Immature natural killer cell (primary cell): ENCODE measurements around the gene NRN1L. TPM values are rescaled to one million over a fixed set of nuclear protein-coding genes. Genes with fewer than 3 reads are reported as not detected.

Experiments
- DNase-seq, 3 donors: peaks; one replicate each; pipeline ENCODE4 v3.0.0; 2022; ENCODE audit warnings: mixed read lengths in 1 of 3
- H3K27ac Mint-ChIP-seq, 6 donors: one replicate each; pipeline ENCODE4 v1.8.0; 2020; ENCODE audit warnings: mixed read lengths in 6 of 6, mild to moderate bottlenecking in 5 of 6, inconsistent platforms in 4 of 6, moderate library complexity in 3 of 6
- H3K27me3 Mint-ChIP-seq, 3 donors: one replicate each; pipeline ENCODE4 v1.8.0; 2020 to 2021; ENCODE audit warnings: low read depth in 3 of 3, mild to moderate bottlenecking in 3 of 3, mixed read lengths in 3 of 3, moderate library complexity in 3 of 3, inconsistent platforms in 1 of 3
- H3K36me3 Mint-ChIP-seq, 3 donors: one replicate each; pipeline ENCODE4 v1.8.0; 2020; ENCODE audit warnings: mixed read lengths in 3 of 3, inconsistent platforms in 2 of 3, mild to moderate bottlenecking in 2 of 3
- H3K4me1 Mint-ChIP-seq, 2 donors: one replicate each; pipeline ENCODE4 v1.8.0; 2020; ENCODE audit warnings: inconsistent platforms in 2 of 2, mild to moderate bottlenecking in 2 of 2, mixed read lengths in 2 of 2, moderate library complexity in 1 of 2
- H3K4me3 Mint-ChIP-seq, 5 donors: one replicate each; pipeline ENCODE4 v1.8.0; 2020; ENCODE audit warnings: mild to moderate bottlenecking in 5 of 5, mixed read lengths in 5 of 5, inconsistent platforms in 3 of 5, moderate library complexity in 3 of 5
- H3K9me3 Mint-ChIP-seq, 6 donors: one replicate each; pipeline ENCODE4 v1.8.0; 2020; ENCODE audit warnings: mild to moderate bottlenecking in 6 of 6, mixed read lengths in 6 of 6, inconsistent platforms in 4 of 6, moderate library complexity in 3 of 6
- polyA plus RNA-seq, 3 donors: library from polyadenylated mRNA; unstranded; fragments of 300-500 nt; fragmentation: Illumina TruSeq; gene quantifications; one replicate each; pipeline ENCODE4 v1.2.3, GENCODE V29; 2021

Gene NRN1L
- polyA plus RNA-seq, 3 donors from 2014 or later = 0.91 TPM; not detected in 2

GRCh38 chr16:67932462-67932840 is 47.8 kb downstream of the NRN1L start:
- Mint-ChIP-seq H3K4me3 (no peak overlapping the region), H3K27ac (peak overlapping the region in 2 of 6 donors; percentile 18 to 46), H3K27me3 (peaks cover 6 to 18% (median 12%) of the 10 kb centered on the region in 3 donors), H3K9me3 (no peaks in the 10 kb centered on the region), H3K4me1 (peaks cover 32 to 33% of the 10 kb centered on the region in 2 donors), H3K36me3 (peaks cover 0 to 15% (median 11%) of the 10 kb centered on the region in 3 donors)
- no peak for DNase-seq

DNA sequence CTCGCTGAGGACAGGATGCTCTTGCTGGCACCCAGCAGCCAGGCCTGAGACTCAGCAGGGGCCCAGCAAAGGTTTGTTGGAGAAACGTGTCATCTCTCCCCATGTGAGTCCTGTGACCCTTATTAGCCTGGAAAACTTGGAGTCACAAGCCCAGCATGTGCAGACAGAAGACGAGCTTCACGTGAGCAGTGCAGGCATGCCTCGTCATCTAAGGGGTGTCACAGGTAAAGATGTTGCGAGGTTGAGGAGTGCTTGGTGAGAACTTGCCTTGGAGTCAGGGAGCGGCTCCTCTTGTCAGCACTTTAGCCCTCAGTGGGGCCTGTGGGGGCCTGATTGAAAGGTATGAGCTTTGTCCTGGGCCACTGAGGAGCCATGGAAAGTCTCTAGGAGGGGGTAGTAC is 49.1 kb downstream of the NRN1L start:
- Mint-ChIP-seq H3K27me3 (peaks cover 6 to 18% (median 12%) of the 10 kb centered on the region in 3 donors), H3K36me3 (peaks cover 0 to 15% (median 11%) of the 10 kb centered on the region in 3 donors), H3K4me3 (peak overlapping the region; percentile 6 to 50 (median 32)), H3K4me1 (peaks cover 32 to 35% of the 10 kb centered on the region in 2 donors), H3K27ac (peak overlapping the region; percentile 19 to 98 (median 44)), H3K9me3 (no peaks in the 10 kb centered on the region)
- DNase-seq = no peak

GRCh38 chr16:67934306-67935100 is 49.8 kb downstream of the NRN1L start:
- Mint-ChIP-seq H3K36me3 (peaks cover 0 to 15% (median 11%) of the 10 kb centered on the region in 3 donors), H3K27ac (peak overlapping the region; percentile 91 to 99 (median 96)), H3K27me3 (peaks cover 6 to 18% (median 12%) of the 10 kb centered on the region in 3 donors), H3K4me1 (peaks cover 32 to 35% of the 10 kb centered on the region in 2 donors), H3K4me3 (peak overlapping the region; percentile 24 to 99 (median 98)), H3K9me3 (no peaks in the 10 kb centered on the region)
- no peak for DNase-seq

- Mint-ChIP-seq H3K4me1 (peaks cover 35 to 41% of the 10 kb centered on the region in 2 donors), H3K27me3 (peaks cover 6 to 18% (median 16%) of the 10 kb centered on the region in 3 donors), H3K36me3 (peaks cover 0 to 15% (median 11%) of the 10 kb centered on the region in 3 donors), H3K9me3 (no peaks in the 10 kb centered on the region), H3K27ac (peak overlapping the region; percentile 91 to 99 (median 96)), H3K4me3 (peak overlapping the region; percentile 97 to 100 (median 99))
- DNase-seq = no peak
Observed at GRCh38 chr16:67935101-67935401, 50.4 kb downstream of the NRN1L start.

- Mint-ChIP-seq H3K4me1 (peaks cover 41 to 46% of the 10 kb centered on the region in 2 donors), H3K36me3 (peaks cover 0 to 15% (median 11%) of the 10 kb centered on the region in 3 donors), H3K27me3 (peaks cover 6 to 17% (median 16%) of the 10 kb centered on the region in 3 donors), H3K4me3 (peak overlapping the region; percentile 97 to 100 (median 99)), H3K9me3 (no peaks in the 10 kb centered on the region), H3K27ac (peak overlapping the region; percentile 91 to 99 (median 96))
- DNase-seq = peak; percentile 89 to 92 (median 91)
Observed at GRCh38 chr16:67935402-67936123, 50.9 kb downstream of the NRN1L start.

Other genes with a start within 250 kb of the NRN1L start
- 1 to 10 TPM; 1.4 to 4.1 (median 3.4) TPM for gene CARMIL2, start 239.7 kb upstream of the NRN1L start, polyA plus RNA-seq
- 10 to 100 TPM; 31.0 to 51.2 (median 39.2) TPM for gene ACD, start 224.6 kb upstream of the NRN1L start, polyA plus RNA-seq
- 10 to 100 TPM; 10.2 to 17.9 (median 10.3) TPM for gene PARD6A, start 223.9 kb upstream of the NRN1L start, polyA plus RNA-seq
- gene ENKD1, start 218.1 kb upstream of the NRN1L start, polyA plus RNA-seq = 1 to 10 TPM in 1 of 3 donors, under 1 TPM in 2; 0.43 to 1.9 (median 0.48) TPM
- 1 to 10 TPM; 2.7 to 6.2 (median 4.2) TPM for gene C16orf86, start 218.1 kb upstream of the NRN1L start, polyA plus RNA-seq
- gene GFOD2, start 165.6 kb upstream of the NRN1L start, polyA plus RNA-seq = 1 to 10 TPM; 6.2 to 9.7 (median 7.4) TPM
- 10 to 100 TPM in 1 of 3 donors, 1 to 10 TPM in 2; 2.6 to 12.4 (median 7.9) TPM for gene RANBP10, start 78.3 kb upstream of the NRN1L start, polyA plus RNA-seq
- gene TSNAXIP1, start 78.0 kb upstream of the NRN1L start, polyA plus RNA-seq = not detected
- 100 to 1,000 TPM; 102 to 129 (median 117) TPM for gene THAP11, start 42.6 kb upstream of the NRN1L start, polyA plus RNA-seq
- gene NUTF2, start 38.0 kb upstream of the NRN1L start, polyA plus RNA-seq = 100 to 1,000 TPM; 115 to 157 (median 130) TPM
- 10 to 100 TPM in 2 of 3 donors, 1 to 10 TPM in 1; 9.3 to 15.0 (median 12.4) TPM for gene CENPT, start 37.2 kb upstream of the NRN1L start, polyA plus RNA-seq
- gene EDC4, start 11.8 kb upstream of the NRN1L start, polyA plus RNA-seq = 10 to 100 TPM; 14.2 to 26.0 (median 23.8) TPM
- 10 to 100 TPM; 16.4 to 40.6 (median 21.7) TPM for gene PSKH1, start 8.4 kb downstream of the NRN1L start, polyA plus RNA-seq
- gene CTRL, start 47.0 kb downstream of the NRN1L start, polyA plus RNA-seq = 1 to 10 TPM in 2 of 3 donors, under 1 TPM in 1; 0.59 to 2.9 (median 2.0) TPM
- 1,000 to 10,000 TPM in 2 of 3 donors, 100 to 1,000 TPM in 1; 893 to 1,468 (median 1,114) TPM for gene PSMB10, start 52.0 kb downstream of the NRN1L start, polyA plus RNA-seq
- 1 to 10 TPM in 1 of 3 donors, under 1 TPM in 1, not detected in 1; 0.14 to 1.3 TPM for gene LCAT, start 59.2 kb downstream of the NRN1L start, polyA plus RNA-seq
- 10 to 100 TPM in 1 of 3 donors, 1 to 10 TPM in 2; 5.1 to 10.5 (median 6.6) TPM for gene SLC12A4, start 83.8 kb downstream of the NRN1L start, polyA plus RNA-seq
- gene DPEP3, start 95.6 kb downstream of the NRN1L start, polyA plus RNA-seq = under 1 TPM in 1 of 3 donors, not detected in 2; 0.11 TPM
- 10 to 100 TPM; 45.5 to 62.6 (median 59.4) TPM for gene DPEP2, start 114.6 kb downstream of the NRN1L start, polyA plus RNA-seq
- not detected for gene DPEP2NB, start 131.0 kb downstream of the NRN1L start, polyA plus RNA-seq
- 10 to 100 TPM; 45.3 to 59.4 (median 55.0) TPM for gene DDX28, start 138.3 kb downstream of the NRN1L start, polyA plus RNA-seq
- gene DUS2, start 138.4 kb downstream of the NRN1L start, polyA plus RNA-seq = 10 to 100 TPM in 2 of 3 donors, 1 to 10 TPM in 1; 9.3 to 23.7 (median 16.8) TPM
- gene NFATC3, start 200.5 kb downstream of the NRN1L start, polyA plus RNA-seq = 100 to 1,000 TPM in 2 of 3 donors, 10 to 100 TPM in 1; 66.5 to 160 (median 119) TPM